ENCODE measurements around the gene ATP5F1A.
"Not testable (repeated sequence)": the region's sequence is repeated elsewhere in the genome, so short reads cannot be mapped to it uniquely, and the experiment has no call there.

ATP5F1A gene

GRCh38 chr18:46097801-46098615 is at the start of gene ATP5F1A:
TSS of gene ATP5F1A (minus strand) at chr18:46098296. CDS start at chr18:46098231, 65 bp downstream.
- peak; percentile 95 for DNase-seq

GRCh38 chr18:46141199-46141598 is 43.1 kb upstream of the ATP5F1A start:
- no peak for DNase-seq

DNA sequence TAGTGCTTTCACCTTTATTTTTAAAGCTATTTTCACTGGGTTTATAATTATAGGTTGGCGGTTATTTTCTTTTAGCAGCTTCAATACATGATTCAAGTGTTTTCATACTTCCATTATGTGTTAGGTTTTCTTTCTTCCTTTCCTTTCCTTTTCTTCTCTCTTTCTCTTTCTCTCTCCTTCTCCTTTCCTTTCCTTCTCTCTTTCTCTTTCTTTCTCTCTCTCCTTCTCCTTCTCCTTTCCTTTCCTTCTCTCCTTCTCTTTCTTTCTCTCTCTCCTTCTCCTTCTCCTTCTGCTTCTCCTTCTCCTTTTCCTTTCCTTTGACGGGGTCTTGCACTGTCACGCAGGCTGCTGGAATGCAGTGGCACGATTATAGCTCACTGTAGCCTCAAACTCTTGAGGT is 42.1 kb upstream of the ATP5F1A start:
- DNase-seq = no peak

DNA sequence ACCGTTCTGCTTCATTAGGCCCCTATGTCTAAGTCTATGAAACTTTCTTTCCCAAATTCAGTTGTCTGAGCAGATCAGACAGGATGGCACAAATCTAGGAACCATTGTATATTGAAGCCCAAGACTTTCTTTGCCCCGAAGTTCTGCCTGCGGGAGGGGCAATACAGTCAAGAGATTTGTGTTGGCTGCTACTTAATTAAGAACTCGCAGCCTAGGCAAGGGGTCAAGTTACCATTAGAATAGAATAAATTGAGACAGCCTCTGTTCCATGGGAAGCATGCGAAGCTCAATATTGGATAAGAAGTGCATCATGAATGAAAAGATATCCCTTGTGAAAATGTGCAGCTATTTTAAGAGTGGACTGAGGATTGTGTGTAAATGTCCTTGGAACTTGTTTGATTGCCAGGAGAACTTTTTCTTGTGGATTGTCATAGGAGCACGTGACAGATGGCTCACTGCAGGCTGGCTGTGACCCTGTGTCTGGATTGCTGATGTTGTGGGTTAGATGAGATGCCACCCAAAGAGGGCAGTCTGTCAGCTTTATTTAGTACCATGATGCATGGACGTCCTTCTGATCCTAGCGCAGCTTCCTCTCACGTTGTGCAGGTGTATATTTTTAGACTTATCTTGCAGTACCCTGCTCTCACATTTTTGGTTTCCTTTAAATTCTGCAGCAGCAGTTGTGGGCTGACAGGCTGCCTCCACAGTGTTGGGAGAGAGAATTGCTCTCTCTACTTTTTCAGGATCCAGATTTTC is 37.0 kb upstream of the ATP5F1A start:
- peak; percentile 55 for DNase-seq

GRCh38 chr18:46133534-46133933 is 35.4 kb upstream of the ATP5F1A start:
- no peak for DNase-seq

GRCh38 chr18:46130549-46130948 is 32.5 kb upstream of the ATP5F1A start:
- not testable (repeated sequence) for DNase-seq

- no peak for DNase-seq
Observed at GRCh38 chr18:46130061-46130460, 32.0 kb upstream of the ATP5F1A start.

- not testable (repeated sequence) for DNase-seq
Observed at GRCh38 chr18:46126625-46127024, 28.5 kb upstream of the ATP5F1A start.

DNA sequence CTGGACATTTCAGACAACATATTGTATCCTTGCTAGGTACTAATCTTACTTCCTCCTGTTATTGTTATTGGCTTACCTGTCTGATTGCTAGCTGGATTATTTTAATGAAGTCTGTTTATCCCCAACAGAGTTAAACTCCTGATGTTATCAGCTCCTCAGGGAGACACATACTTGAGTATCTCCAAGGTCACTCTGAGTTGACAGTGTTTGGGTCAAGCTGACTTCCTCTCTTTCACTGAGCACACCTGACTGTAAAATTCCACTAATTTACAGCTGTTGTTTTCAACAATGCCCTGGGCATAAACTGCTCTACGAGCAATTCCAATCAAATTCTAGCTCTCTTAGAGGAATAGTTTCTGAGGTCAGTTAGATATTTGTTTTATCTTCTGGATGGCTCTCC is 15.7 kb upstream of the ATP5F1A start:
- DNase-seq = peak; percentile 2

- DNase-seq = no peak
Observed at GRCh38 chr18:46110406-46110805, 12.3 kb upstream of the ATP5F1A start.

DNA sequence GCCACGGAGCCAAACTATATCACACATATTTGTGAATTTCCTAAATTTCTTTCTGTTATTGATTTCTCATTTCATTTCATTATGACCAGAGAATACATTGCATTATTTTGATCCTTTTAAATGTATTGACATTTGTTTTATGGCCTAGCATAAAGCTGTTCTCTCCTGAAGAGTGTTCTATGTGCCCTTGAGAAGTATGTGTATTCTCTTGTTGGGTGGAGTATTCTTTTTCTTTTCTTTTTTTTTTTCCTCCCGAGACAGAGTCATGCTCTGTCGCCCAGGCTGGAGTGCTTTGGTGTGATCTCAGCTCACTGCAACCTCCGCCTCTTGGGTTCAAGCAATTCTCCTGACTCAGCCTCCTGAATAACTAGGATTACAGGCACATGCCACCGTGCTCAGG is 11.3 kb upstream of the ATP5F1A start:
- DNase-seq = no peak

DNA sequence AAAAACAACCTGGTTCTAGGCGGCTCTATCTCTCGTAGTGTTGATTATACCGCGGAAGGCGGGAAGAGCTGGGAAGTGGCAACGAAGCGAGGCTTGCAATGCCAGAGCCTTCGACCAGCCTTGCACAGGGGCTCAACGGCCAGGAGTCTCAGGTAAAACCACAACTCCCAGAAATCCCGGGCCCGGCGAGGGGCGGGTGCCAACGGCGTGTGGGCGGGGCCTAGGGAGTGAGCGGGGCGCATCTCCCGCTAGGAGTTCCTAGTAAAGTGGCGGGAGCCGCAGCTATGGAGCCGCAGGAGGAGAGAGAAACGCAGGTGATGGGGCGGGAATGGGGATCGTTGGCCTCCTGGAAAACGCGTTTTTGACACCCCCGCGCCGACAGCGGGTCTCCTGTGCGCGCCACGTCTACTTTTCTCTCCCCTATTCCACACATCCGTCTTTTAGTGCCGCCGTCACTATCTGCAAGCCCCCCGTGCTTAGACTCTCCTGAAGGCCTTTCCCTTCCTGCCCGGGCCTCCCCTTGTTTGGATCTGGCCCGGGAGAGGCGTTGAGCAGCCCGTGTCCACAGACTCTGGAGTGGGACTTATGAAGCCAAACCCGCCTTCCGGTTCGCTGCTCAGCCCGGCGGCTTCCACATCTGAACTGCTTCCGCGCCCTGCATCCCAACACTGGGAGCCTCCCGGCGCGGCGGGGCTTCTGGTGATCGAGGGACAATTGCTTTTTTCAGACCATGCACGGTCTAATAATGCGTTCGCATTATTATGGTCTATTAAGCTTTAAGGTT is 6.2 kb upstream of the ATP5F1A start, which contains the start of gene HAUS1:
Gene HAUS1 (plus strand): TSS at position 258 of the 784 bp plus-strand sequence. CDS start 27 bp downstream, at position 285.
- peak; percentile 97 for DNase-seq

GRCh38 chr18:46099463-46099862 is 1.4 kb upstream of the ATP5F1A start:
- no peak for DNase-seq

DNA sequence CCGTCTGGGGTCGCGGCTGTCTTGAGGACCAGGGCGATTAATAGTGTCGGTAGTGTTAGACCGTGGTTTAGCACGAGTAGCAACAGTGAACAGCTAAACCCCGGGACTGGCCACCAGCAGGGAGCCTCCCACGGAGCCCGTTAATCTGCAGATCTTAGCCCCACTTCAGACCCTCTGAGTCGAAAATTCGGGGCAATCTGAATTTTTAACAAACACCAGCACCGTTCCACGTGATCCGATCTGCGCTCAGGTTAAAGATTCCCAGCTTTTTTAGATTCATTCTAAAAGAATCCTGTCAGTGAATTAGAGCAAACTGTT is 479 bp upstream of the ATP5F1A start:
- DNase-seq = peak; percentile 98

DNA sequence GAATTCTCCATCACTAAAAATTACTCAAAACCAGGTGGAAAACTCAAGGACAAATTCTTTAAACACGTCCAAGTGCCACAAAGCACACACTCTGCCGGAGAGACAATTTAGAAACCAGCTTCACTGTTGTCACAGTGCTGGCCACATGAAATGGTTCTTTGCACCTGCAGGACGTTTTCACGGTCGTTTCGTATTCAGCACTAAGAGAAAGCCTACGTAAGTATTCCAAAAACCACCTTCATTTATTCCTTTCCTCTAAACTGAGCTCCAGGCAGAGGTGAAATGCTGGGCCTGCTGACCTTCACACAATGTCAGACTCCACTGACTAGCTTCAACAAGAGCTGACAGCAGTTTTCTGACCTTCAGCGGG is 680 bp downstream of the ATP5F1A start:
- DNase-seq = no peak

GRCh38 chr18:46096651-46097300 is 1.3 kb downstream of the ATP5F1A start:
- DNase-seq = peak; percentile 50

GRCh38 chr18:46095532-46095931 is 2.6 kb downstream of the ATP5F1A start:
- DNase-seq = no peak

DNA sequence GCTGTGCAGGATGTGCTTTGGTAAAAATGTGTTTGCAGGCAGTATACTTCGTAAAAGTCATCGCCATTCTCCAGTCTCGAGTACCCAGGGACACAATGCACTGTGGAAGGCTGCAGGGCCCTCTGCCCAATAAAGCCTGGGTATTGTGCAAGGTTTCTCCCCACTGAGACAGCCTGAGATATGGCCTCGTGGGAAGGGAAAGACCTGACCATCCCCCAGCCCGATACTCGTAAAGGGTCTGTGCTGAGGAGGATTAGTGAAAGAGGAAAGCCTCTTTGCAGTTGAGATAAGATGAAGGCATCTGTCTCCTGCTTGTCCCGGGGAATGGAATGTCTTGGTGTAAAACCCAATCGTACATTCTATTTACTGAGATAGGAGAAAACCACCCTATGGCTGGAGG is 9.6 kb downstream of the ATP5F1A start:
- peak; percentile 95 for DNase-seq

GRCh38 chr18:46084431-46084830 is 13.7 kb downstream of the ATP5F1A start:
- DNase-seq = no peak

GRCh38 chr18:46080156-46080555 is 17.9 kb downstream of the ATP5F1A start:
- no peak for DNase-seq

DNA sequence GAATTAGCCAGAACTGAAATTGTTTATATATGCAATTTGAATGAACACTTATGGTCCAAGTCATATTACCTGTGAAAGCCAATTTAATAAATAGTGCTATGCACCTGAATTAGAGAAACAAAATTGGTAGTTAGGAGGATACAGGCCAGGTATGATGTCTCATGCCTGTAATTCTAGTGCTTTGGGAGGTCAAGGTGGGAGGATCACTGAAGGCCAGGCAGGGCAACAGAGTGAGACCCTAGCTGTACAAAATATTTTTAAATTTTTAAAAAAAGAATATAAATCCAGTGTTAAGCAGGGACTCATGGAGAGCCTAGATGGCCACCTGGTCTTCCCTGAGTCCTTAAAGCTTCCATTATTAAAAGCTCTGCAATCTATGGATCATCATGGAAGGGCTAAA is 18.8 kb downstream of the ATP5F1A start:
- no peak for DNase-seq

GRCh38 chr18:46073474-46074331 is 24.4 kb downstream of the ATP5F1A start:
- DNase-seq = peak; percentile 76

Measured in NCI-H82 (cell line).